ENCODE data around the gene ZNF701. TPM values are rescaled to one million over a fixed set of nuclear protein-coding genes. Genes with fewer than 3 reads are reported as not detected.
"Not testable (repeated sequence)": the region's sequence is repeated elsewhere in the genome, so short reads cannot be mapped to it uniquely, and the experiment has no call there.

The ZNF701 gene
- total RNA-seq, 4 donors from 2014 or later = 11.7 to 16.2 (median 12.6) TPM

GRCh38 chr19:52626915-52627314 lies 56.8 kb downstream of the ZNF701 start:
- H3K36me3 ChIP-seq = peaks cover 64% of the 10 kb centered on the region

GRCh38 chr19:52627441-52627840 lies 57.4 kb downstream of the ZNF701 start:
- H3K9me3 ChIP-seq; H3K27me3 ChIP-seq; H3K27ac ChIP-seq; H3K4me3 ChIP-seq; H3K4me1 ChIP-seq; DNase-seq (ENCODE audit: low spot score in 2 of 2): not testable (repeated sequence)
- peaks cover 60% of the 10 kb centered on the region for H3K36me3 ChIP-seq
- 91% methylated on average over 3 of the region's 3 CpGs for WGBS

More at GRCh38 chr19:52626915-52627314, 56.8 kb downstream of the ZNF701 start:
- Histone ChIP-seq H3K4me1 (no peaks in the 10 kb centered on the region), H3K27me3 (no peaks in the 10 kb centered on the region), H3K9me3 (no peaks in the 10 kb centered on the region), H3K4me3 (no peak overlapping the region), H3K27ac (no peak overlapping the region)
- DNase-seq (ENCODE audit: low spot score in 2 of 2) = no peak
- TF ChIP-seq CTCF (IDR thresholded peaks at IDR 0.05) = no peak
- 94% methylated on average over 5 of the region's 5 CpGs for WGBS

GRCh38 chr19:52635786-52636570 lies 65.9 kb downstream of the ZNF701 start:
- DNase-seq (ENCODE audit: low spot score in 2 of 2) = no peak
- no peak for TF ChIP-seq CTCF (IDR thresholded peaks at IDR 0.05)
- 84% methylated on average over 11 of the region's 11 CpGs for WGBS
- H3K4me3 ChIP-seq = no peak overlapping the region
- H3K36me3 ChIP-seq = peaks cover 10% of the 10 kb centered on the region
- no peaks in the 10 kb centered on the region for H3K9me3 ChIP-seq
- no peak overlapping the region for H3K27ac ChIP-seq
- H3K27me3 ChIP-seq = no peaks in the 10 kb centered on the region
- peaks cover 21% of the 10 kb centered on the region for H3K4me1 ChIP-seq

Other genes with a start within 250 kb of the ZNF701 start
- 1 to 10 TPM; 1.0 to 5.3 (median 1.2) TPM for gene ZNF610, start 234.0 kb upstream of the ZNF701 start, total RNA-seq
- gene ZNF880, start 200.4 kb upstream of the ZNF701 start, total RNA-seq = 10 to 100 TPM; 12.1 to 30.5 (median 17.5) TPM
- gene ZNF528, start 172.4 kb upstream of the ZNF701 start, total RNA-seq = 10 to 100 TPM in 3 of 4 donors, 1 to 10 TPM in 1; 8.0 to 41.9 (median 12.3) TPM
- gene ZNF534, start 141.1 kb upstream of the ZNF701 start, total RNA-seq = under 1 TPM in 1 of 4 donors, not detected in 3; 0.30 TPM
- gene ZNF578, start 116.7 kb upstream of the ZNF701 start, total RNA-seq = 1 to 10 TPM in 1 of 4 donors, under 1 TPM in 3; 0.38 to 1.0 (median 0.64) TPM
- 10 to 100 TPM; 15.4 to 33.8 (median 18.4) TPM for gene ZNF808, start 42.6 kb upstream of the ZNF701 start, total RNA-seq
- 10 to 100 TPM; 21.3 to 92.9 (median 41.4) TPM for gene ZNF83, start 68.1 kb downstream of the ZNF701 start, total RNA-seq
- 10 to 100 TPM in 2 of 4 donors, 1 to 10 TPM in 2; 6.2 to 13.5 (median 9.4) TPM for gene ZNF611, start 164.8 kb downstream of the ZNF701 start, total RNA-seq
- 10 to 100 TPM in 2 of 4 donors, 1 to 10 TPM in 2; 8.1 to 30.0 (median 10.9) TPM for gene ZNF600, start 216.5 kb downstream of the ZNF701 start, total RNA-seq

All from suprapubic skin (tissue), 4 donors.